Hepatocyte (in vitro differentiated cells): Measurements from ENCODE around the gene NID1. TPM values are rescaled to one million over a fixed set of nuclear protein-coding genes. Genes with fewer than 3 reads are reported as not detected.

Source experiments
- DNase-seq: peaks from one replicate; pipeline ENCODE4 v3.0.0-alpha.2; 2016; ENCODE audit warnings: low spot score
- H2AFZ ChIP-seq: fragments of 200-600 bp; sonication (generic); 2 replicates; pipeline ENCODE4 v1.6.0; 2016; ENCODE audit warnings: antibody characterized with exemption, mild to moderate bottlenecking
- H3K27ac ChIP-seq: fragments of 200-600 bp; sonication (generic); 2 replicates; pipeline ENCODE4 v1.5.1; 2016; ENCODE audit warnings: mild to moderate bottlenecking
- H3K27me3 ChIP-seq: fragments of 200-600 bp; sonication (generic); 2 replicates; pipeline ENCODE4 v1.6.1; 2016
- H3K36me3 ChIP-seq: fragments of 200-600 bp; sonication (generic); replicated peaks from 2 replicates; pipeline ENCODE4 v1.5.1; 2016; ENCODE audit warnings: low read depth; ENCODE audit not compliant: insufficient read depth
- H3K4me1 ChIP-seq: fragments of 200-600 bp; sonication (generic); 2 replicates; pipeline ENCODE4 v1.5.1; 2016; ENCODE audit warnings: mild to moderate bottlenecking, moderate library complexity; ENCODE audit not compliant: insufficient read depth
- H3K4me2 ChIP-seq: fragments of 200-600 bp; sonication (generic); 2 replicates; pipeline ENCODE4 v1.6.0; 2016
- H3K4me3 ChIP-seq: fragments of 200-600 bp; sonication (generic); 2 replicates; pipeline ENCODE4 v1.5.1; 2016; ENCODE audit warnings: mild to moderate bottlenecking
- H3K79me2 ChIP-seq: fragments of 200-600 bp; sonication (generic); 2 replicates; pipeline ENCODE4 v1.6.0; 2017; ENCODE audit warnings: mild to moderate bottlenecking
- H3K9me2 ChIP-seq: fragments of 200-600 bp; sonication (generic); replicated peaks from 2 replicates; pipeline ENCODE4 v1.6.0; 2017; ENCODE audit warnings: mild to moderate bottlenecking; ENCODE audit not compliant: insufficient read depth
- H3K9me3 ChIP-seq: fragments of 200-600 bp; sonication (generic); 2 replicates; pipeline ENCODE4 v1.5.1; 2016; ENCODE audit warnings: low read depth, mild to moderate bottlenecking
- H4K20me1 ChIP-seq: fragments of 200-600 bp; sonication (generic); 2 replicates; pipeline ENCODE4 v1.6.0; 2016; ENCODE audit warnings: mild to moderate bottlenecking; ENCODE audit not compliant: insufficient read depth, poor library complexity, severe bottlenecking
- CTCF ChIP-seq: fragments of 200-600 bp; sonication (generic); IDR thresholded peaks from 2 replicates; pipeline ENCODE4 v1.5.1; 2016; ENCODE audit warnings: antibody characterized with exemption, mild to moderate bottlenecking; ENCODE audit not compliant: poor library complexity
- EZH2 ChIP-seq: fragments of 200-600 bp; sonication (generic); IDR thresholded peaks from 2 replicates; pipeline ENCODE4 v1.6.1; 2016; ENCODE audit warnings: antibody characterized with exemption, mild to moderate bottlenecking, borderline replicate concordance
- EZH2phosphoT487 ChIP-seq: fragments of 200-600 bp; sonication (generic); IDR thresholded peaks from one replicate; pipeline ENCODE4 v1.6.1; 2018; ENCODE audit warnings: antibody characterized with exemption, mild to moderate bottlenecking, low read depth, moderate library complexity; ENCODE audit not compliant: unreplicated experiment, severe bottlenecking
- WGBS: methylation state at CpG from one replicate; pipeline ENCODE4 v1.1.6; 2016; ENCODE audit warnings: low lambda C conversion rate; ENCODE audit errors: missing lambda C conversion rate; 5-methylcytosine and 5-hydroxymethylcytosine counted together
- polyA plus RNA-seq: library from polyadenylated mRNA; unstranded; fragments of >200 nt; fragmentation: Nextera tagmentation; extraction: Ambion mirVana; gene quantifications from 2 replicates; pipeline ENCODE4 v1.2.1, GENCODE V29; 2016
- total RNA-seq: library from RNA; depleted of rRNA; stranded (reverse); fragments of >200 nt; gene quantifications from 2 replicates; pipeline ENCODE4 v1.2.3, GENCODE V29; 2014

NID1 gene
- total and polyA plus RNA-seq, 2 experiments from 2014 or later: 53.8 to 72.8 TPM

GRCh38 chr1:236035681-236036101 lies 29.2 kb downstream of the NID1 start:
- TF ChIP-seq CTCF (no peak), EZH2 (no peak), EZH2phosphoT487 (no peak)
- 87% methylated on average over 8 of the region's 8 CpGs for whole genome bisulfite sequencing
- H3K4me3 ChIP-seq: no peak overlapping the region
- DNase-seq: no peak
- H4K20me1 ChIP-seq: no peaks in the 10 kb centered on the region
- H3K4me2 ChIP-seq: no peak overlapping the region
- no peaks in the 10 kb centered on the region for H3K9me3 ChIP-seq
- no peaks in the 10 kb centered on the region for H3K27me3 ChIP-seq
- no peaks in the 10 kb centered on the region for H3K9me2 ChIP-seq
- no peaks in the 10 kb centered on the region for H3K36me3 ChIP-seq
- H3K27ac ChIP-seq: no peak overlapping the region
- no peak overlapping the region for H2AFZ ChIP-seq
- no peaks in the 10 kb centered on the region for H3K4me1 ChIP-seq
- no peaks in the 10 kb centered on the region for H3K79me2 ChIP-seq

- WGBS: 96% methylated on average over 4 of the region's 4 CpGs
- H3K4me3 ChIP-seq: no peak overlapping the region
- H3K36me3 ChIP-seq: no peaks in the 10 kb centered on the region
- H3K4me2 ChIP-seq: no peak overlapping the region
- TF ChIP-seq EZH2phosphoT487 (no peak), EZH2 (no peak), CTCF (no peak)
- no peak overlapping the region for H2AFZ ChIP-seq
- no peaks in the 10 kb centered on the region for H3K79me2 ChIP-seq
- H3K27me3 ChIP-seq: no peaks in the 10 kb centered on the region
- no peaks in the 10 kb centered on the region for H3K4me1 ChIP-seq
- no peaks in the 10 kb centered on the region for H3K9me2 ChIP-seq
- H3K27ac ChIP-seq: no peak overlapping the region
- no peaks in the 10 kb centered on the region for H3K9me3 ChIP-seq
- DNase-seq: no peak
- H4K20me1 ChIP-seq: no peaks in the 10 kb centered on the region
These were observed 31.6 kb downstream of the NID1 start for GRCh38 chr1:236033336-236033735.

- no peak overlapping the region for H3K4me2 ChIP-seq
These were observed 34.4 kb downstream of the NID1 start for GRCh38 chr1:236030534-236030933.

More at GRCh38 chr1:236030534-236030933, 34.4 kb downstream of the NID1 start:
- H2AFZ ChIP-seq: no peak overlapping the region
- no peaks in the 10 kb centered on the region for H4K20me1 ChIP-seq
- no peak overlapping the region for H3K4me3 ChIP-seq
- H3K79me2 ChIP-seq: no peaks in the 10 kb centered on the region
- no peaks in the 10 kb centered on the region for H3K4me1 ChIP-seq
- H3K9me3 ChIP-seq: no peaks in the 10 kb centered on the region
- H3K36me3 ChIP-seq: no peaks in the 10 kb centered on the region
- WGBS: 54% methylated on average over 3 of the region's 3 CpGs
- no peaks in the 10 kb centered on the region for H3K9me2 ChIP-seq
- no peak for DNase-seq
- H3K27me3 ChIP-seq: no peaks in the 10 kb centered on the region
- H3K27ac ChIP-seq: no peak overlapping the region
- TF ChIP-seq EZH2 (no peak), CTCF (no peak), EZH2phosphoT487 (no peak)
